GM12878 (cell line): ENCODE measurements around the gene CSH2. TPM values are rescaled to one million over a fixed set of nuclear protein-coding genes. Genes with fewer than 3 reads are reported as not detected.

ENCODE experiments used
- ATAC-seq: fragments of 200-7000 bp; cut with Tn5 transposase; 3 replicates; pipeline ENCODE4 v1.9.1; 2020; ENCODE audit warnings: mild to moderate bottlenecking, moderate library complexity
- BruUV-seq: library from RNA; stranded (reverse); fragments of 400-500 nt; replicated peaks from 2 replicates; lab custom pipeline; 2021; lab: Mats Ljungman, UMichigan
- CTCF ChIA-PET: fragments of 300-600 bp; sonication (Branson Sonifier 250); formaldehyde crosslinking; extraction: SDS; loops from one replicate; lab custom pipeline; 2021; ENCODE audit warnings: inconsistent platforms; lab: Yijun Ruan, JAX
- POLR2A ChIA-PET: fragments of 350-600 bp; formaldehyde crosslinking; extraction: SDS; loops from one replicate; lab custom pipeline; 2021; ENCODE audit warnings: inconsistent platforms; lab: Charles Lee
- RAD21 ChIA-PET: fragments of 300-600 bp; sonication (Branson Sonifier 250); formaldehyde crosslinking; loops from one replicate; lab custom pipeline; 2023; ENCODE audit warnings: antibody characterized with exemption; ENCODE audit not compliant: unreplicated experiment; lab: Charles Lee
- SMC1A ChIA-PET: fragments of 300-600 bp; sonication (Branson Sonifier 250); formaldehyde crosslinking; loops from one replicate; lab custom pipeline; 2023; ENCODE audit not compliant: unreplicated experiment, uncharacterized antibody; lab: Charles Lee
- DNase-seq: peaks from one replicate; pipeline ENCODE4 v3.0.0-alpha.2; 2011; ENCODE audit warnings: low read depth, low spot score
- FAIRE-seq: peaks from 3 replicates; lab custom pipeline; 2011; peaks lifted over from hg19 to GRCh38; lab: Jason Lieb, UNC
- H2AFZ ChIP-seq: 2 replicates; pipeline ENCODE4 v1.6.0; 2011; ENCODE audit warnings: low read depth, low read length, control low read depth; ENCODE audit not compliant: control insufficient read depth
- H3K27ac ChIP-seq: 2 replicates; pipeline ENCODE4 v1.5.1; 2011; ENCODE audit warnings: control low read depth; ENCODE audit not compliant: control insufficient read depth, insufficient read depth
- H3K27me3 ChIP-seq, 2 experiments: replicated peaks in 1 of 2; 2 replicates each; pipeline versions ENCODE4 v1.6.0 to v1.6.1; 2011; ENCODE audit warnings: low read length in 1 of 2; ENCODE audit not compliant: control insufficient read depth in 2 of 2, insufficient read depth in 2 of 2
- H3K36me3 ChIP-seq, 2 experiments: 2 replicates each; pipeline ENCODE4 v1.5.1; 2011; ENCODE audit warnings: low read length in 1 of 2; ENCODE audit not compliant: control insufficient read depth in 2 of 2, insufficient read depth in 2 of 2
- H3K4me1 ChIP-seq: 2 replicates; pipeline ENCODE4 v1.6.1; 2011; ENCODE audit warnings: mild to moderate bottlenecking, low read length, moderate library complexity, mixed read lengths; ENCODE audit not compliant: control insufficient read depth, insufficient read depth
- H3K4me2 ChIP-seq: 2 replicates; pipeline ENCODE4 v1.6.0; 2011; ENCODE audit warnings: control low read depth; ENCODE audit not compliant: control insufficient read depth, insufficient read depth
- H3K4me3 ChIP-seq: fragments of 200-600 bp; sonication (generic); 2 replicates; pipeline ENCODE4 v1.5.1; 2016
- H3K79me2 ChIP-seq: 2 replicates; pipeline ENCODE4 v1.6.0; 2011; ENCODE audit warnings: low read length; ENCODE audit not compliant: control insufficient read depth, insufficient read depth
- H3K9ac ChIP-seq: 2 replicates; pipeline ENCODE4 v1.8.0; 2011; ENCODE audit warnings: low read length, control low read depth, mixed read lengths; ENCODE audit not compliant: control insufficient read depth, insufficient read depth
- H3K9me3 ChIP-seq: replicated peaks from 3 replicates; pipeline ENCODE4 v1.5.1; 2011; ENCODE audit warnings: mild to moderate bottlenecking, low read length; ENCODE audit not compliant: control insufficient read depth, insufficient read depth
- H4K20me1 ChIP-seq: 2 replicates; pipeline ENCODE4 v1.6.0; 2011; ENCODE audit not compliant: control insufficient read depth, insufficient read depth
- HDGF ChIP-seq: fragments of 450-650 bp; IDR thresholded peaks from 2 replicates; pipeline ENCODE4 v1.6.1; 2016; ENCODE audit warnings: antibody characterized with exemption
- KAT2A ChIP-seq: conservative IDR thresholded peaks from 2 replicates; pipeline ENCODE4 v1.6.1; 2011; ENCODE audit warnings: low read depth, low read length; ENCODE audit not compliant: control insufficient read depth
- MLLT1 ChIP-seq: fragments of 450-650 bp; IDR thresholded peaks from 2 replicates; pipeline ENCODE4 v1.6.1; 2016; ENCODE audit warnings: mild to moderate bottlenecking
- POLR2A ChIP-seq: IDR thresholded peaks from 2 replicates; pipeline ENCODE4 v1.6.1; 2011; ENCODE audit warnings: low read depth, mild to moderate bottlenecking, low read length
- POU2F2 ChIP-seq: IDR thresholded peaks from 3 replicates; pipeline ENCODE4 v1.6.1; 2011; ENCODE audit warnings: low read depth, mild to moderate bottlenecking, low read length, borderline replicate concordance
- RAD21 ChIP-seq: IDR thresholded peaks from 2 replicates; pipeline ENCODE4 v1.6.1; 2011; ENCODE audit warnings: mild to moderate bottlenecking, low read depth, low read length, moderate library complexity; ENCODE audit not compliant: insufficient read depth
- RBBP5 ChIP-seq: fragments of 200-600 bp; sonication (generic); conservative IDR thresholded peaks from 2 replicates; pipeline ENCODE4 v1.6.1; 2016
- ZBTB4 ChIP-seq: fragments of 450-650 bp; formaldehyde crosslinking; IDR thresholded peaks from 2 replicates; pipeline ENCODE4 v1.4.0; 2022; ENCODE audit warnings: mild to moderate bottlenecking, moderate library complexity
- WGBS: methylation state at CpG from one replicate; pipeline ENCODE4 v1.1.6; 2016; ENCODE audit warnings: low lambda C conversion rate; ENCODE audit not compliant: insufficient replicate concordance, insufficient coverage; ENCODE audit errors: missing lambda C conversion rate; 5-methylcytosine and 5-hydroxymethylcytosine counted together
- in situ Hi-C: fragments of 300-500 bp; cut with MboI; formaldehyde crosslinking; loops from 9 replicates; pipeline ENCODE4 v1.14.3; 2018; ENCODE audit warnings: mixed read lengths
- intact Hi-C: fragments of 100-400 bp; cut with micrococcal nuclease; formaldehyde crosslinking; loops from one replicate; pipeline ENCODE4 v1.14.2; 2022; ENCODE audit not compliant: unreplicated experiment
- polyA plus RNA-seq, 11 experiments: library from polyadenylated mRNA; depleted of rRNA in 4 of 11; unstranded in 6 of 11; stranded (reverse) in 5 of 11; fragments of >200 nt; fragmentation: Nextera tagmentation in 4 of 11; fragmentation: Illumina TruSeq in 1 of 11; extraction: Ambion mirVana in 4 of 11; extraction: Trizol in 1 of 11; gene quantifications; 1 replicate in 1 of 11; 2 replicates in 10 of 11; pipeline versions ENCODE4 v1.2.1 to v1.2.3, GENCODE V29; 2011 to 2016; ENCODE audit warnings: inconsistent platforms in 2 of 11, missing spikeins in 2 of 11, low read depth in 1 of 11
- total RNA-seq, 4 experiments: library from RNA; depleted of rRNA in 3 of 4; stranded (reverse); fragments of >200 nt in 3 of 4; fragmentation: Illumina TruSeq in 1 of 4; extraction: Trizol in 1 of 4; gene quantifications; 2 replicates each; pipeline versions ENCODE4 v1.2.1 to v1.2.3, GENCODE V29; 2013 to 2021

The CSH2 gene
- total and polyA plus RNA-seq, 10 of the 15 experiments (the other 5 are each of a cell fraction or from before 2014, with no cell fraction given), result not detected

- H3K4me3 ChIP-seq, result no peak overlapping the region
- no peak overlapping the region for H2AFZ ChIP-seq
- H3K27ac ChIP-seq, result no peak overlapping the region
- no peaks in the 10 kb centered on the region for H4K20me1 ChIP-seq
- FAIRE-seq (no peak), DNase-seq (no peak), ATAC-seq (no peak)
- H3K79me2 ChIP-seq, result peaks cover 31% of the 10 kb centered on the region
- in situ Hi-C loops, result loop anchor here (25.0 kb wide), 1 partner anchor 395 kb away; the partner anchor contains the start of gene CYB561
- no TSS peak for BruUV-seq
- H3K9me3 ChIP-seq, result no peaks in the 10 kb centered on the region
- H3K9ac ChIP-seq, result no peak overlapping the region
- no peaks in the 10 kb centered on the region for H3K27me3 ChIP-seq
- no peak overlapping the region for H3K4me2 ChIP-seq
- peaks cover 10% of the 10 kb centered on the region for H3K4me1 ChIP-seq
- TF ChIP-seq POU2F2 (no peak), HDGF (no peak), POLR2A (peak; percentile 39; the same call in 1 of the 2 replicates), KAT2A (no peak), RAD21 (no peak)
- H3K36me3 ChIP-seq, result peaks cover 33 to 48% of the 10 kb centered on the region in 2 experiments
- 96% methylated on average over 5 of the region's 5 CpGs for WGBS
- intact Hi-C loops, result no loop called here
- ChIA-PET POLR2A (interaction anchor here (0.6 kb wide), 1 partner anchor 52 kb away, joined by 3 read pairs; no protein-coding TSS in a partner anchor), SMC1A (no interaction called here), CTCF (interaction anchor here (0.6 to 0.8 kb wide), 2 partner anchors 8 to 401 kb away, joined by 3 read pairs; no protein-coding TSS in a partner anchor), RAD21 (no interaction called here)
These were observed 41.5 kb downstream of the CSH2 start for GRCh38 chr17:63832014-63832413.

- ChIA-PET SMC1A (no interaction called here), CTCF (interaction anchor here (0.6 kb wide), 1 partner anchor 49 kb away, joined by 3 read pairs; no protein-coding TSS in a partner anchor), RAD21 (no interaction called here), POLR2A (interaction anchor here (0.6 kb wide), 1 partner anchor 51 kb away, joined by 3 read pairs; no protein-coding TSS in a partner anchor)
- H4K20me1 ChIP-seq, result no peaks in the 10 kb centered on the region
- 44% methylated on average over 8 of the region's 8 CpGs for WGBS
- no peak for ATAC-seq
- H3K9me3 ChIP-seq, result no peaks in the 10 kb centered on the region
- peaks cover 31 to 48% of the 10 kb centered on the region in 2 experiments for H3K36me3 ChIP-seq
- H3K79me2 ChIP-seq, result peaks cover 34% of the 10 kb centered on the region
- DNase-seq, result no peak
- H3K4me3 ChIP-seq, result no peak overlapping the region
- TF ChIP-seq MLLT1 (no peak), RBBP5 (no peak), ZBTB4 (CRISPR knock-in tag) (no peak), POLR2A (0 out of 2 replicates have a peak, but pooled peaks have one; percentile 10)
- no peak for FAIRE-seq
- no peak overlapping the region for H3K4me2 ChIP-seq
- no TSS peak for BruUV-seq
- no peak overlapping the region for H2AFZ ChIP-seq
- in situ Hi-C loops (loop anchor here (25.0 kb wide), 1 partner anchor 394 kb away; the partner anchor contains the start of gene CYB561), intact Hi-C loops (no loop called here)
- H3K27me3 ChIP-seq, result no peaks in the 10 kb centered on the region
- H3K27ac ChIP-seq, result no peak overlapping the region
- H3K4me1 ChIP-seq, result peaks cover 10% of the 10 kb centered on the region
- H3K9ac ChIP-seq, result no peak overlapping the region
These were observed 42.0 kb downstream of the CSH2 start for GRCh38 chr17:63831505-63831904.
